CD4-positive, alpha-beta T cell treated with Interferon gamma for 1 hour (primary cell): ENCODE measurements around the gene RAB3IL1.
"Not testable (repeated sequence)": the region's sequence is repeated elsewhere in the genome, so short reads cannot be mapped to it uniquely, and the experiment has no call there.

Experiments
- DNase-seq: peaks from one replicate; pipeline ENCODE4 v3.0.0-alpha.2; 2020

The RAB3IL1 gene, protein sequence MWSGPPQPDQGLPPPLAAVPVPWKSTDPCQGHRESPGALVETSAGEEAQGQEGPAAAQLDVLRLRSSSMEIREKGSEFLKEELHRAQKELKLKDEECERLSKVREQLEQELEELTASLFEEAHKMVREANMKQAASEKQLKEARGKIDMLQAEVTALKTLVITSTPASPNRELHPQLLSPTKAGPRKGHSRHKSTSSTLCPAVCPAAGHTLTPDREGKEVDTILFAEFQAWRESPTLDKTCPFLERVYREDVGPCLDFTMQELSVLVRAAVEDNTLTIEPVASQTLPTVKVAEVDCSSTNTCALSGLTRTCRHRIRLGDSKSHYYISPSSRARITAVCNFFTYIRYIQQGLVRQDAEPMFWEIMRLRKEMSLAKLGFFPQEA

DNA sequence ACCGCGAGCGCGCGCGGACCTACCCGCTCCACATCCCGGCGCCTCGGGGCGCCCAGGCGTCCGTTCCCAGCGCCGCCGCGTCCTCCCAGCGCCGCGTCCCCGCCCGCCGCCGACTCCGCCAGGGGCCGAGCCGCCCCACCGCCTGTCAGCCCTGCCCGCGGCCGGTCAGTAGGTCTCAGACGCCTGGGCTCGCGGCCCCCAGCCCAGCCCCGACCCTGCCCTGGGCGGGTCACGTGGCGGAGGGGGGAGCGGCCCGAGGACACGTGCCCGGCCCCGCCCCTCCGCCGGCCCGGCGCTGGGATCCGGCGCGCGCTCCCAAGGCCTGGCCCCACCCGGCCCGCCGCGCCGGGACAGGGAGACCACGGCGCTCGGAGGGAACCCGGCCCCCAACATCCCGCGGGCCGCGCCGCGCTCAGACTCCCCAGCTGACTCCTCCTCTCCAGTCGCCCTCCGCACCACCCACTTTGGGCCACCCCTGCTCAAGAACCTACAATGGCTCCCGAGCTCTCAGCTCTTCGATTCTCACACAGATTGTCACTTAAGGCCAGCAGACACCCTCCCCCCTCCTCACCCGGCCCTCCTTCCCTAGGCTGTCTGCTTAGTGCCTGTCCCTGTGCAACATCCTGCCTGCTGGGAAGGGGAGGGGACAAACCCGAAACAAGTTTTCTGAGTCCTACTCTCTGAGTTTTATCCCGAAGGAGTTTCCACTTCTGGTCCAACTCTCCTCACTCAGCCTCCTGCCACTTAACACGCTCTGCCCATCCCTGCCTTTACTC is at the start of gene RAB3IL1:
Gene RAB3IL1 (minus strand): TSS at position 233 of the 776 bp plus-strand sequence. CDS start 199 bp downstream, at position 34.
- no peak for DNase-seq

DNA sequence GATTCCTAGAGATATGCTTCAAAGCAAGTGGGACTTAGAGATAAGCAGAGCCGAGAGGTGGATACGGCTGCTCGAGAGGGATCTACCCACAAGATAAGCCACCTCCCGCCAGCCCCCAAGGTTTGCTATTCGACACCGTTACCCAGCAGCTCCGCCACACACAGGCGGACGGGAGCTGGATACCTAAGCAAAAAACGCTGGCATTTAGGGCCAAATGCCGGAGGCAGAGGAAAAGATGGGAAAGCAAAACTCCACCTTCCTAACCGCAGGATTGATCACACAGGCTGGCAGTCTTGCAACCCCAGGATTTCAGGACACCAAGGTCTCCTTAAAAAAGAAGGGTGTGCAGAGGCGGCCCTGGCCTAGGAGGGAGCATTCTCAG is 49.4 kb upstream of the RAB3IL1 start:
- peak; percentile 49 for DNase-seq

DNA sequence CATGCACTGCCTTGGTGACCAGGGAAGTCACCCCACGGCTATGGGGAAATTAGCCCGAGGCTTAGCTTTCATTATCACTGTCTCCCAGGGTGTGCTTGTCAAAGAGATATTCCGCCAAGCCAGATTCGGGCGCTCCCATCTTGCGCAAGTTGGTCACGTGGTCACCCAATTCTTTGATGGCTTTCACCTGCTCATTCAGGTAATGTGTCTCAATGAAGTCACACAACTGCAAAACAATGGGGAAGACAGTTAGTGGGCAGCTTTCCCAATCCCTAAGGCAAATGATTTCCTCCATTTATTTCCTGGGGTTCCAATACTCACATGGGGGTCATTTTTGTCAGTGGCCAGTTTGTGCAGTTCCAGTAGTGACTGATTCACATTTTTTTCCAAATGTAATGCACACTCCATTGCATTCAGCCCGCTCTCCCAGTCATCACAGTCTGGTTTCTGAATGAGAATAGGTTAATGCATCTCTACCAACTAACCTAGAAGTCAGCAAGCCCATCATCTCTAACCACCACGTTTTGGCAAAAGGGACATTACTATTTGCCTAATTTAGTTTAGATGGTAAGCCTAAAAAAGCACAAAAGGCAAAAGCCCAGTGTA is 47.4 kb upstream of the RAB3IL1 start:
- DNase-seq: peak; percentile 44

DNA sequence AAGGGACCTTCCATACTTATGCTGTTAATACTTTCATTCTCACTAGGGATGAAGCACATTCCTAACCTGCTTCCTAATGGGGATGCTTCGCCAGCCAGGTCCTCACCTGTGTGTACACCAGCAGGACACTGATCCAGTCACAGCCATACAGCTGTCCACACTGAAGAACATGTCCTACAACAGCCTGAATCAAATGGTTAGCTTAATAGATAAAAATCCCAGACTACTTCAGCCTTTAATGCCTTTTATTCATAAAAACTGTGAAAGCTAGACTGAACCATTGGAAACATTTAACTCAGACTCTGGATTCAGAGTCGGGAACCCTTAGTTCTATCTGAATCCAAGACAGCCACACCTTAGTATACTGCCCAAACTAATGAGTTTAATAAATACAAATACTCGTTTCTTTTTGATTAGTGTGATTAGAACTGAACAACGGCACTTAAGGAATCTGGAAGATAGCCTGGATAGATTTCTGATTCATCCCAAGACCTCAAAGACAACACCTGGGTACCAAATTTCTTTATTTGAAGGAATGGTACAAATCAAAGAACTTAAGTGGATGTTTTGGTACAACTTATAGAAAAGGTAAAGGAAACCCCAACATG is 46.8 kb upstream of the RAB3IL1 start:
- DNase-seq: no peak

DNA sequence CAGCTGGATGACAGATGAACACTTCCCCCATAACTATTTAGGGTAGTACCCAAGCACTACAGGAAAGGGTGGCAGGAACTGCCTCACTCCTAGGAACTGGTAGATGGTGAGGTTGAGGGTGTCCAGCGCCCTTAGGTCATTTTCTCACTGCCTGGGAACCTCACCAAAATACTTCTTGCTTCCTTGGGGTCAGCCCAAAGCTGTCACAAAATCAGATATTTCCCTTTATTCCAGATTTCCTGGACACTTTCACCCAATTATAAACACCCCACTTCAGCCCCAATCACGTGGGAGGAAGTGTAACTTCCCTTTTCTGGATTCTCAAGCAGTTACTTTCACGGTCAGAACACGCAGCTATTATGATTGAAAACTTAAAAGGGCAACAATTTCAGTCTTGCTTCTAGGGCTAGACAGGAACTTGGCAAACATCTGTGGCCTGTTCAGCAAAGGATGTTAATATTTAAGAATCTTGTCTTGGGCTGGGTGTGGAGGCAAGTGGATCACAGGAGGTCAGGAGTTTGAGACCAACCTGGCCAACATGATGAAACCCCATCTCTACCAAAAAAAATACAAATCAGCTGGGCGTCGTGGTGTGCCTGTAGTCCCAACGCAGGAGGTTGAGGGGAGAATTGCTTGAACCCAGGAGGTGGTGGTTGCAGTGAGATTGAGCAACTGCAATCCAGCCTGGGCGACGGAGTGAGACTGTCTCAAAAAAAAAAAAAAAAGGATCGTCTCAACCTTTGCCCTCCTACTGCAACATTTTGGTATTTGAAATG is 46.1 kb upstream of the RAB3IL1 start:
- DNase-seq: peak; percentile 75

DNA sequence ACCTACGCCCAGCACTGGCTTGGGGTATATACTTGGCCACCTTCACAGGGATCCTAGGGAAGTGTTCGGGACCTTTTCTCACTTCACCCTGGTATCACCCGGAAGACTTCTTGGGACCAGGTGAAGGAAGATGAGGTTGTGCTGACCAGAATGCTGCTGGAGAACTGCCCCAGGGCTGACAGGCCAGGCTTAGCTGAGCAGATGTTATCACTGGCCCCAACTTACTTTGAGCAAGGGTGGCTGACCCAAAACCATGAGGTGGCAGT is 45.6 kb upstream of the RAB3IL1 start:
- DNase-seq: peak; percentile 75

DNA sequence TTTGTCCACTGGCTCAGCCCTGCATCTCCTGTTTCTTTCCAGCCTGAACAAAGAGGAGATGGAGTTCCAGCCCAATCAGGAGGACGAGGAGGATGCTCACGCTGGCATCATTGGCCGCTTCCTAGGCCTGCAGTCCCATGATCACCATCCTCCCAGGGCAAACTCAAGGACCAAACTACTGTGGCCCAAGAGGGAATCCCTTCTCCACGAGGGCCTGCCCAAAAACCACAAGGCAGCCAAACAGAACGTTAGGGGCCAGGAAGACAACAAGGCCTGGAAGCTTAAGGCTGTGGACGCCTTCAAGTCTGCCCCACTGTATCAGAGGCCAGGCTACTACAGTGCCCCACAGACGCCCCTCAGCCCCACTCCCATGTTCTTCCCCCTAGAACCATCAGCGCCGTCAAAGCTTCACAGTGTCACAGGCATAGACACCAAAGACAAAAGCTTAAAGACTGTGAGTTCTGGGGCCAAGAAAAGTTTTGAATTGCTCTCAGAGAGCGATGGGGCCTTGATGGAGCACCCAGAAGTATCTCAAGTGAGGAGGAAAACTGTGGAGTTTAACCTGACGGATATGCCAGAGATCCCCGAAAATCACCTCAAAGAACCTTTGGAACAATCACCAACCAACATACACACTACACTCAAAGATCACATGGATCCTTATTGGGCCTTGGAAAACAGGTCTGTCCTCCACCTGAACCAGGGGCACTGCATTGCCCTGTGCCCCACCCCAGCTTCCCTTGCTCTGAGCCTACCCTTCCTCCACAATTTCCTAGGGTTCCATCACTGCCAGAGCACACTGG is 45.0 kb upstream of the RAB3IL1 start:
- peak; percentile 52 for DNase-seq

DNA sequence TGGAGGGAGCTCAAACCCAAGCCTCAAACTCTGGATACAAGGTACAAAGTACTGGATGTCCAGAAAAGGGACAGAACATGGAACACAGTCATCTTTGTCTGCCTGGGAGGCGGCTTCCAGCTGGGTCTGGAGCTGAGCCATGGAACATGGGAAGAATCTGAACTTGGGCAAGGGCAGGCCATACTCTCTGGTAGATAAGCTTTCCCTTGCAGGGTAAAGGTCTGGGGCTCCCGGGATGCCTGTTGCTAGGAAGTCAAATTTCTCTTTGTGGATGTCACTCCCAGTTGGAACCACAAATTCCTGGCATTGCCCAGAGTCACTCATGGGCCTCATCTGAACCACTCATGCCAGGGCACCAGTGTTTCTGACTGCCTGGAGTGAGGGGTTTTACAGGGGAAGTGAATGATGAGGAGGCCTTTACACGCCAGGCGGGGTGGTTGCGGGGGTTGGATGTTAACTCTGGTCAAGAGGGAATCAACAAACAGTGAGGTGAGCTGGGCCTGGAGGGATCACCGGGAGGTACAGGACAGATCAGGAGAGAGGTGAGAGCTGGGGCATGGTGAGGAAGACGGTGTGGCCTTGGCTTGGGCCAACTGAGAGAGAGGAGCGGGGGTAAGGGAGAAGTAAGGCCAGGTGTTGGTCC is 44.3 kb upstream of the RAB3IL1 start:
- peak; percentile 35 for DNase-seq

DNA sequence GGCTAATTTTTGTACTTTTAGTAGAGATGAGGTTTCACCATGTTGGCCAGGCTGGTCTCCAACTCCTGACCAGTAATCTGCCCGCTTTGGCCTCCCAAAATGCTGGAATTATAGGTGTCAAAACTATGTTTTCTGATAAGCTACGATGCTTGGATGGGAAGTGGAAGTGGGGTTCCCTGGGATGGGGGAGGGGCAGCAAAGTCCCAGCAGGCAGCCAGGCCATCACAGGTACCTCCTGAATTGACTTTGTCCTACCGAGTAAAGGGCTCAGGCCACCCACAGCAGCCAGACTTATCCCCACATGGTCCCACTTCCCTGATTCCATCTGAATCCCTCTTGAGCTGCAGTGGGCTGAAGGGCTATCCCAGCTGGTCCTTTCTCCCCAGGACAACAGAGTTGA is 43.2 kb upstream of the RAB3IL1 start:
- DNase-seq: no peak

DNA sequence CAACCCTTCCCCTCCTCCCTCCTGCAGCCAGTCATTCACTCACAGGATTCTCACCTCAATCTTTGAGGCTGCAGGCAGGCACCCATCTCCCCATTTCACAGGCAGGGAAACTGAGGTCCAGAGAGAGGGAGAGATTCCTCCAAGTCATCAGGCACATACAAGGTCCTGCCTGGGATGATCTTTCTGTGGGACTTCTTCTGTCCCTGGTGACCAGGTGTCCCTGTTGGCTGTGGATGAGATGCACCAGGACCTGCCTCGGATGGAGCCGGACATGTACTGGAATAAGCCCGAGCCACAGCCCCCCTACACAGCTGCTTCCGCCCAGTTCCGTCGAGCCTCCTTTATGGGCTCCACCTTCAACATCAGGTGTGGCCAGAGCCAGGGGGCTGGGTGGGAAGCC is 42.3 kb upstream of the RAB3IL1 start:
- no peak for DNase-seq

DNA sequence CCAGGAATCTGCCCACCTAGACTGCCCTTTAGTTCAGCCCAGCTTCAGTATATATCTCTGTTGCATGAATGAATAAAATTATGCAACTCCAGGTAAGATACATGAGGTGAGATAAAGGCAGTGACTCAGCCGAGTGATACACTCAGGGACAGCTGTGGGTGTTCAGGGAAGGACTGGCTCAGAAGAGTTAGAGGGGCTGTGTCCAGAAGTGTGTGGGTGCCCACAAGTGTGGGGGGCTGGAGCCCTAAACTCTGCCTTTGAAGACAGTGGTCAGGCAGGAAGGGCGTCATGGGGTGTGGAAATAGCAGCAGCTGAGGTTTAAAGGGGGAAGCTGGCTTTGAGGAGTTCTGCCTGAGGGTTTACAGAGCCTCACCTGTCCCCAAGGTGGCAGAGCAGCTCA is 41.7 kb upstream of the RAB3IL1 start:
- DNase-seq: no peak

DNA sequence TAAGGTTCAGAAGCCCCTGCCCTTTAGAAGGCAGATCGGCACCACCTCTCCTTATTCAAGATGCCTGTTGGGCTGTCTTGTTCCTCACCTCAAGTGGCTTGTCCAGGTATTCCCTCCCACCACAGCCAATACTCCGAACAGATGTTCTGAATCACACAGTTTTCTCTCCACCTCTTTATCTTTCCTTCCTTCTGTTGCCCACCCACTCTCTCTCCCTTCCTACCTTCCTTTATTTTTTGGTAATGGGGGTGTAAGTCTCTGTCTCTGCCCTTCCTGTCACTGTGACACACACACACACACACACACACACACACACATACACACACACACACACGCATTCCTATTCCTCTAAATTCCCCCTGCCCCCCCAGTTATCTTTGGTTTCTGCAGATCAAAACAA is 41.2 kb upstream of the RAB3IL1 start:
- DNase-seq: no peak

DNA sequence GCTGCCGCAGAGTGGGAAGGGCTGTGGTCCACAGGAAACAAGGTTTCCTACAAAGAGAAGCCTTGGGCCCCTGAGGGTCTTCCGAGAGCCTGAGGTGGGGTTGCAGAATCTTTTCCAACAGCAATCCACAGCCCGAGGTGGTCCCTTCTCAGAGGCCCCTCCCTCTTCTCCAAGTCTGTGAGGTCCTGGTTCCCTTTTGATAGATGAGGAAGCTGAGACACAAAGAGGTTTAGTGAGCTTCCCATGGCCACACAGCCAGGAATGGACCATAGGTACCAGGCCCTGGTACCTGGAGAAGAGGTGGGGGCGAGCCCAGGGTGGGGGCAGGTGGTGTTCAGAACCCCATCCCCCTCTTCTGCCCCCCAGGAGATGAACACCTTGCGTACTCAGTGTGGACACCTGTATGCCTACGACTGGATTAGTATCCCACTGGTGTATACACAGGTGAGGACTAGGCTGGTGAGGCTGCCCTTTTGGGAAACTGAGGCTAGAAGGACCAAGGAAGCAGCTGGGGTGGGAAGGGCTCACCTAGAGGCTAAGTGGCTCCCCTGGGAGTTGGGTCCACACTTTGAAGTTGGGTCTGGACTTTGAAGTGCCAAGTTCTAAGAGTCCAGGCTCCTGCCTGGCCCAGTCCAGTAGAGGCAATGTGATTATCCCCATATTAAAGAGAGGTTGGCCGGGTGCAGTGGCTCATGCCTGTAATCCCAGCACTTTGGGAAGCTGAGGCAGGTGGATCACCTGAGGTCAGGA is 39.8 kb upstream of the RAB3IL1 start:
- DNase-seq: no peak

DNA sequence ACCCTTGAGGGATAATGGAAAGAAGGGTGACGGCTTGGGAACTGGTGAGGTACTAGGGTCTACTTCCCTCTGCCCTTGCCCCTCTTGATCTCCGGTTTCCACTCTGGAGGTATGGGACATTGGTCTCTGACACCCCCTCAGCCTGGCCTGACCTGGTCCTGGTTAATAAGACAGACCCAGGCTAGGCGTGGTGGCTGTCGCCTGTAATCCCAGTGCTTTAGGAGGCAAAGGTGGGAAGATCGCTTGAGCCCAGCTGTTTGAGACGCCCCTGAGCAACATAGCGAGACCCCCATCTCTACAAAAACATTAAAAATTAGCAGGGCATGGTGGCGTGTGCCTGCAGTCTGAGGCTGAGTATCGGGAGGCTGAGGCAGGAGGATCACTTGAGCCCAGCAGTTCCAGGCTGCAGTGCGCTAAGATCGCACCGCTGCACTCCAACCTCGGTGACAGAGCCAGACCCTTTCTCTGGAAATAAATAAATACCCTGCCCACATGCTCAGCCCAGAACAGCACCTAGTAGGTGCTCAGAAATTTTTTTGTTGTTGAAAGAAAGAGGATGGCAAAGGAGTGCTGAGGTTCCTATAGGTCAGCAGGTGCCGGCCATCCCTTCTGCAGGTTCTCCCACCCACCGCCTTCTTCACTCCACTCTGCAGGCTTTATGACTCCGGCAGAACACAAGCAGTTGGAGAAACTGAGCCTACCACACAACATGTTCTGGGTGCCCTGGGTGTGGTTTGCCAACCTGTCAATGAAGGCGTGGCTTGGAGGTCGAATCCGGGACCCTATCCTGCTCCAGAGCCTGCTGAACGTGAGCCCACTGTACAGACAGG is 39.0 kb upstream of the RAB3IL1 start:
- DNase-seq: no peak

DNA sequence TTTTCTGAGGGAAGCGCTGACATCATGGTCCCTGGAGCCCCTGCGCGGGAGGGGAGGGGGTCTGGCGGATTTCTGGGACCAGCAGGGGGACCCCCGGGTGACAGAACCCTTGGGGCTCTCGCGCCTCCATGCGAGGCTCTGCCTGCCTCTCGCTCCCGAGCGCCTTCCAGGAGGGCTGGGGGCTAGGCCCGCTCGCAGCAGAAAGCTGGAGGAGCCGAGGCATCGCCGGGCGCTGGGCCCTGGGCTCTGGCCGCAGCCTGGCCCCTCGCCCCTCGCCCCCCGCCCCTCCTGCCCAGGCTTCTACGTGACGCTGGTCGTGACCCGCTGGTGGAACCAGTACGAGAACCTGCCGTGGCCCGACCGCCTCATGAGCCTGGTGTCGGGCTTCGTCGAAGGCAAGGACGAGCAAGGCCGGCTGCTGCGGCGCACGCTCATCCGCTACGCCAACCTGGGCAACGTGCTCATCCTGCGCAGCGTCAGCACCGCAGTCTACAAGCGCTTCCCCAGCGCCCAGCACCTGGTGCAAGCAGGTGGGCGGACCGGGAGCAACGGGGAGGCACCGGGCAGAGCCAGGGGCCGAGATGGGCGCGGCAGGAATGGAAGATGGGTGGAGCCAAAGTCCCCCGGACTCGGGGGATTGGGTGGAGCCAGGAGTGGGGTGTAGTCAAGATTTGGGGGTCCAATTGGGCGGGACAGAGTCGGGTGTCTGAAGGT is 38.2 kb upstream of the RAB3IL1 start:
- no peak for DNase-seq

DNA sequence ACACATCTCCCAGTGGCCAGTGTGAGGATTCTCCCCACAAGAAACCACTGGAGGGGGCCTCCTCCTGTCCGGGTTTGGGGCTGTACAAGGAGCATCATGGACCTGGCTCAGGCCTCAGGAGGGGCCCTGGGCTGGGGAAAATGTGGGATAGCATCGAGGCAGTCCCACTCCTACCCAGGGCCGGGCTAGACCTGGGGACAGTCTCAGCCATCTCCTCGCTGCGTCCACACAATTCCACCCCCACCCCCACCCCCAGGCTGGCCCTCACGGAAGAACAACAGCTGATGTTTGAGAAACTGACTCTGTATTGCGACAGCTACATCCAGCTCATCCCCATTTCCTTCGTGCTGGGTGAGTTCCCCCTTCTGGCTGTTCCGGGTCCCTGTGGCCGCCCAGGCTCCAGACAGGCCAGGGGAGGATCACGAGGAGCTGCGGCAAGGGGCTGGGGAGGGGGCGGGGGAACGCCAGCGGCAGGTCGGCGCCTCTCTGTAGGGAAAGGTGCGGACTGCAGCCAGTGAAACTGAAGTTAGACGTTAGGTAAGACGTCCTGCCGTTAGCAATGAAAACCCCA is 37.6 kb upstream of the RAB3IL1 start:
- peak; percentile 73 for DNase-seq

DNA sequence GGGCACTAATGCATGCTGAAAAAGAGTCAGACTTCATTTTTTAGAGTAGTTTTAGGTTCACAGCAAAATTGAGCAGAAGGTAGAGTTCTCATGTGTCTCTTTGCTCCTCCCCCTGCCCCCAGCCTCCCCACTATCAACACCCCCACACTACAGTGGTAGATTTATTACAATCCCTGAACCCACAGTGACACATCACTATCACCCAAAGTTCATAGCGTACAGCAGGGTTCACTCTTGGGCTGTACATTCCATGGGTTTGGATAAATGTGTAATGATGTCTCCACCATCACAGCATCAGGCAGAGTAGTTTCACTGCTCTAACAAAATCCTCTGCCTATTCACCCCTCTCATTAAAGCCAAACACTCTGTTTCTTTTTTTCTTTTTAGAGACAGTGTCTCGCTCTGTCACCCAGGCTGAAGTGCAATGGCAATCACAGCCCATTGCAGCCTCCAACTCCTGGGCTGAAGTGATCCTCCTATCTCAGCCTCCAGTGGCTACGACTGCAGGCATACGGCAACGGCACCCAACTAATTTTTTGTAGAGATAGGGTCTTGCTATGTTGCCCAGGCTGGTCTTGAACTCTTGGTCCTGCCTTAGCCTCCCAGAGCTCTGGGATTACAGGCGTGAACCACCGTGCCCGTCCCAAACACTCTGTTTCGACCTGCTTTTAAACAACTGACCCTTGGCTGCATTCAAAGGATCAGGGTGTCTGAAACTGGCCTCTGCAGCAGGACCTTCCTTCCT is 36.9 kb upstream of the RAB3IL1 start:
- no peak for DNase-seq

DNA sequence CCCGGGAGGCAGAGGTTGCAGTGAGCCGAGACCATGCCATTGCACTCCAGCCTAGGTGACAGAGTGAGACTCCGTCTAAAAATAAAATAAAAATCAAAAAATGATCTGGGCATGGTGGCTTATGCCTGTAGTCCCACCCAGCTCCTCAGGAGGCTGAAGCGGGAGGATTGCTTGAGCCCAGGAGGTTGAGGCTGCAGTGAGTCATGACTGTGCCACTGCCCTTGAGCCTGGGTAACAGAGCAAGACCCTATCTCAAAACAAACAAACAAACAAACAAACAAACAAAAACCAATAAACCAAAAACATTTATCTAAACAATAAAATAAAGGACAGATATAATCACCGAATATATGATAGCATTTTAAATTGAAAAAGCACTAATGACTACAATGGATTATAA is 36.3 kb upstream of the RAB3IL1 start:
- DNase-seq: not testable (repeated sequence)
